Measurements from ENCODE around the gene SPATA6L.

- TF ChIP-seq CTCF (IDR thresholded peaks at IDR 0.05), result peak in 4 of 12 donors; percentile 21 to 41 (median 24)
- no peak for TF ChIP-seq POLR2A (IDR thresholded peaks at IDR 0.05)
Measured at GRCh38 chr9:4666042-4666699, at the start of gene SPATA6L.
